HG03196 (cell line): ENCODE data around the gene DRC3.

Source experiments
- ATAC-seq: cut with Tn5 transposase; IDR thresholded peaks from one replicate; pipeline ENCODE4 v1.9.1; 2021; ENCODE audit not compliant: unreplicated experiment

Gene DRC3

GRCh38 chr17:18041776-18042175 lies 69.1 kb downstream of the DRC3 start:
- no peak for ATAC-seq

- no peak for ATAC-seq
Observed at GRCh38 chr17:18042983-18043382, 70.3 kb downstream of the DRC3 start.

DNA sequence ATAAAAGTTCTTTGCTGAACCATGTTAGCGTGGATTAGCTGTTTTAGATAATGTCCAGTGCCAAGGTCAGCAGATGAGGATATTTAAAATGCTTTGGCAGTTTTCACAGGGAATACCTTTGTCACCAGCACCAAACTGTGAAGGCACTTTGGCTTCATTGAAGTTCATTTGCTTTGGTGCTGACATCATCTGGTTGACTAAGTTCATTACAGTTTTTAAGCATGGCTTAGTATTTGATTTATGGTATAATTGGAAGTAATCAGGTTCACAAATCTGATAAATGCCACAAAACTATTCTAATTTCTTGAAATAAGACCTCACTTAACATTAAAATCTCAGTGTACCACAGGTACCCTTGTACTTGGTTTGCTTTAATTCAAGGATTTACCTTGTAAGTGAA lies 70.8 kb downstream of the DRC3 start:
- no peak for ATAC-seq

DNA sequence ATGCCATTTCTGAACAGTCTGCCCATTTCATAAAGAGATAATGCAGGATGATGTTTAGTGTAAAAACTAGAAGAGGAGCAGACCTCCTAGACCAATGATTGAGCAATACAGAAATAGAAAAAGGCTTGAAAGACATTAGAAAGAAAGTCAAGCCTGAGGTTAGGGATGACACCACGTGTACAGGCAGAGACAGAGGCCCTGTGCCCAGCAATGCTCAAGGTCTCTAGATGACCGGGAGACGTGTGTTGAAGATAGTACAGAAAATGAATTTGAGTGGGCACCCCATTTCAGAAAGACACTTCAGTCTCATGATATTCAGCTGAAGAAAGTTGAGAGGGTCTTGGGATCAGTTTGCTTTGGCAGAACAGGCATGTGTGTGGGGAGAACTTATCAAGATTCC lies 71.9 kb downstream of the DRC3 start:
- no peak for ATAC-seq

DNA sequence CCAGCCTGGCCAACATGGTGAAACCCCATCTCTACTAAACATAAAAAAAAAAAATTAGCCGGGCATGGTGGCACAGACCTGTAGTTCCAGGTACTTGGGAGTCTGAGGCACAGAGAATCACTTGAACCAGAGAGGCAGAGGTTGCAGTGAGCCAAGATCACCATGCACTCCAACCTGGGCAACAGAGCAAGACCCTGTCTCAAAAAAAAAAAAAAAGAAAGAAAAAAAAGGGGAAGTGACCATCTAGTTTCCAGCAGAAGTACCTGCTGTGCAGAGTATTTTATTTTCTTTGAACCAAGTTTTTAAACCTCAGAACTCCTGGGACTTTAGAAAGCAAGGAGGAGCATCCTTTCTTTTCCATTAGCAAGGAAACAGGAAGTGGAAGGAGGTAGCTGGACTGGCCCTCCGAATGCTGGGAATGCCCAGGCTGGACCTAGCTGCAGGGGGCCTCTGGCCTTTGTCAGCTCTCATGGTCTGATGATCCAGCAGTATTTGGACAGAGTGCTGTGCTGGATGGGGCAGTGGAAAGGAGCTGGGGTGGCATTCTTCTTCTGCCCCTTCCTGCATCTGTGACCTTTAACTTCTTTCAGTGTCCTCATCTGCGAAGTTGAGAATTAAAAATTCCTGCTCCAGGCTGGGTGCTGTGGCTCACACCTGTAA lies 73.2 kb downstream of the DRC3 start:
- ATAC-seq = no peak

DNA sequence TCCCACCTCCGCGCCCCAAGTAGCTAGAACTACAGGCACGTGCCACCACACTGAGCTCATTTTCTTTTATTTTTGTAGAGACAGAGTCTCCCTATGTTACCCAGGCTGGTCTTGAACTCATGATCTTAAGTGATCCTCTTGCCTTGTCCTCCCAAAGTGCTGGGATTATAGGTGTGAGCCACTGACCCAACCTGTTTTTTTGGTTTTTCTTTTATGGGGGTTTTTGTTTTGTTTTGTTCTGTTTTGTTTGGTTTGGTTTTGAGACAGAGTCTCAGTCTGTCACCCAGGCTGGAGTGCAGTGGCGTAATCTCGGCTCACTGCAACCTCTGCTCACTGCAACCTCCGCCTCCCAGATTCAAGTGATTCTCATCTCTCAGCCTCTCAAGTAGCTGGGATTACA lies 82.9 kb downstream of the DRC3 start:
- ATAC-seq = no peak

GRCh38 chr17:18056214-18056613 lies 83.6 kb downstream of the DRC3 start:
- no peak for ATAC-seq

DNA sequence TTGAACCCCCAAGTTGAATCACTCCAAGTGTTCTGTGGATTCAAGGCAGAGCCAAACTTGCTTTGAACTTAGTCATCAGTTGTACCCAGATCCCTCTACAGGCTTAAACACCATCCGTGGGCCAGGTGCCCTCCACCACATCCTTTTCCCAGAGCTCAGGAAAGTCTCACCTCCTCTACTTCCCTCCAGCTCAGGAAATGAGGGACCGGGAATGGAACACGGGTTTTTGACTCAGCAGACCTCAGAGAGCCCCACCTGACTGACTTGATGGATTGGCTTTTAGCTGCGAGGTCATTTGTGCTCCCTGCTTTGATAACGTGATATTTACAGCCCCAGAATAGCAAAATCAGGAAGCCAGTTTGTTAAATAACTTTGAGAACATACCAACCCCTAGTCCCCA lies 86.6 kb downstream of the DRC3 start:
- no peak for ATAC-seq

DNA sequence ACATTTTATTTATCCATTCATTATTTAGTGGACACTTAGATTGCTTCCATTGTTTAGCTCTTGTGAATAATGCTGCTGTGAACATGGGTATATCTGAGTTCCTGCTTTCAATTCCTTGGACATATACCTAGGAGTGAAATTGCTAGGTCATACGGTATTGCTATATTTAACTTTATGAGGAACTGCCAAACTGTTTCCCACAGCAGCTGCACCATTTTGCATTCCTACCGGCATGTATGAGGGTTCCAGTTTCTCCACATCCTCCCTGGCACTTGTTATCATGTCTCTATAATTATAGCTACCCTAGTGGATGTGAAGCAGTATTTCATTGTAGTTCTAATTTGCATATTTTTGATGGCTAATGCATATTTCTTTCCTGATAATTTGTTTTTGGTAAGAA lies 91.4 kb downstream of the DRC3 start:
- no peak for ATAC-seq

DNA sequence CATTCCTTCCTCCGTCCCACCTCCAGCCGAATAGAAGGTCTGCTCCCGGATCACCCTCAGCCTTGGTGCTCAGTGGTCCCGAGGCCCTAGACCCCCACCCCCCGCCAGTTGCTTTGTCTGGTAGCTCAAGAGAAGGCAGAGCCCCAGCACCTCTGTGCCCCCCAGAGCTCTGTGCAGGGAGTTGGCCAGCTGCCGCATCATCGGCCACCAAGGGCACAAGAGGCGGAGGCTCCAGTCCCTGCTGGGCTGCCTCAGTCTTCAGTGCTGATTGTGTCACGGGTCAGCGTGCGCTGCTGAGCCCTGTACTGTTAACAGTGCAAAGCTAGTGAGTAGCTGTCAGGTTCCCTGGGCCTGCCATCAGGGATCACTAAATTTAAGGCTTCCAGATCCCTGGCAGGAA lies 92.9 kb downstream of the DRC3 start:
- ATAC-seq = no peak
